Transverse colon (tissue), 4 donors: Measurements from ENCODE around the gene HACD1.

Source experiments
- CTCF ChIP-seq, 5 experiments: fragments of 200-600 bp in 3 of 5; fragments of 450-650 bp in 2 of 5; sonication (generic) in 3 of 5; IDR thresholded peaks; 1 replicate in 2 of 5; 2 replicates in 3 of 5; pipeline ENCODE4 v1.5.1; 2016 to 2017; ENCODE audit warnings: antibody characterized with exemption in 5 of 5, inconsistent platforms in 3 of 5, mild to moderate bottlenecking in 2 of 5, moderate library complexity in 1 of 5
- EP300 ChIP-seq: sonication (generic); formaldehyde crosslinking; IDR thresholded peaks from one replicate; pipeline ENCODE4 v1.6.1; 2017; ENCODE audit warnings: antibody characterized with exemption, low read depth
- POLR2A ChIP-seq: fragments of 450-650 bp; IDR thresholded peaks from one replicate; pipeline ENCODE4 v1.6.1; 2016; ENCODE audit warnings: antibody characterized with exemption, mild to moderate bottlenecking, moderate library complexity
- POLR2AphosphoS5 ChIP-seq, 3 donors: sonication (generic); formaldehyde crosslinking; IDR thresholded peaks; one replicate each; pipeline ENCODE4 v1.6.1; 2016; ENCODE audit warnings: antibody characterized with exemption in 3 of 3

- peak in 2 of 5 experiments; percentile 12 to 13 for TF ChIP-seq CTCF (IDR thresholded peaks at IDR 0.05)
- peak; percentile 35 for TF ChIP-seq POLR2A
- peak in 2 of 3 donors; percentile 51 to 65 for TF ChIP-seq POLR2AphosphoS5 (IDR thresholded peaks at IDR 0.05)
- no peak for TF ChIP-seq EP300
Measured at GRCh38 chr10:17617031-17617911, at the start of gene HACD1.
